Mesothelial cell of epicardium (in vitro differentiated cells): Measurements from ENCODE around the gene WDR72. TPM values are rescaled to one million over a fixed set of nuclear protein-coding genes. Genes with fewer than 3 reads are reported as not detected.

Source experiments
- DNase-seq, 2 experiments: peaks; one replicate each; pipeline ENCODE4 v3.0.0; 2021; ENCODE audit warnings: low spot score in 2 of 2; ENCODE audit not compliant: unreplicated experiment in 2 of 2
- H3K27ac Mint-ChIP-seq: 2 replicates; pipeline ENCODE4 v1.8.0; 2021; ENCODE audit warnings: mixed read lengths
- H3K27me3 Mint-ChIP-seq: 2 replicates; pipeline ENCODE4 v1.8.0; 2021; ENCODE audit warnings: low read depth, mixed read lengths
- H3K36me3 Mint-ChIP-seq: 2 replicates; pipeline ENCODE4 v1.8.0; 2021; ENCODE audit warnings: mixed read lengths
- H3K4me1 Mint-ChIP-seq: 2 replicates; pipeline ENCODE4 v1.8.0; 2021; ENCODE audit warnings: mixed read lengths
- H3K4me3 Mint-ChIP-seq: 2 replicates; pipeline ENCODE4 v1.8.0; 2021; ENCODE audit warnings: mild to moderate bottlenecking, moderate library complexity, mixed read lengths
- H3K9me3 Mint-ChIP-seq: 2 replicates; pipeline ENCODE4 v1.8.0; 2021; ENCODE audit warnings: mixed read lengths
- total RNA-seq: library from RNA; stranded (reverse); gene quantifications from 3 replicates; pipeline ENCODE4 v1.2.1, GENCODE V29; 2021
- TF ChIP-seq, protein P1 (sequence below): fragments of 200-600 bp; sonication (generic); IDR thresholded peaks from one replicate; pipeline ENCODE4 v1.5.0; 2021; ENCODE audit warnings: antibody characterized with exemption; ENCODE audit not compliant: unreplicated experiment

The WDR72 gene
- total RNA-seq, 1 donor from 2014 or later = 0.25 TPM

- TF ChIP-seq, protein P1, sequence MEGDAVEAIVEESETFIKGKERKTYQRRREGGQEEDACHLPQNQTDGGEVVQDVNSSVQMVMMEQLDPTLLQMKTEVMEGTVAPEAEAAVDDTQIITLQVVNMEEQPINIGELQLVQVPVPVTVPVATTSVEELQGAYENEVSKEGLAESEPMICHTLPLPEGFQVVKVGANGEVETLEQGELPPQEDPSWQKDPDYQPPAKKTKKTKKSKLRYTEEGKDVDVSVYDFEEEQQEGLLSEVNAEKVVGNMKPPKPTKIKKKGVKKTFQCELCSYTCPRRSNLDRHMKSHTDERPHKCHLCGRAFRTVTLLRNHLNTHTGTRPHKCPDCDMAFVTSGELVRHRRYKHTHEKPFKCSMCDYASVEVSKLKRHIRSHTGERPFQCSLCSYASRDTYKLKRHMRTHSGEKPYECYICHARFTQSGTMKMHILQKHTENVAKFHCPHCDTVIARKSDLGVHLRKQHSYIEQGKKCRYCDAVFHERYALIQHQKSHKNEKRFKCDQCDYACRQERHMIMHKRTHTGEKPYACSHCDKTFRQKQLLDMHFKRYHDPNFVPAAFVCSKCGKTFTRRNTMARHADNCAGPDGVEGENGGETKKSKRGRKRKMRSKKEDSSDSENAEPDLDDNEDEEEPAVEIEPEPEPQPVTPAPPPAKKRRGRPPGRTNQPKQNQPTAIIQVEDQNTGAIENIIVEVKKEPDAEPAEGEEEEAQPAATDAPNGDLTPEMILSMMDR = no peak
- no peak overlapping the region for H3K4me3 Mint-ChIP-seq
- no peak for DNase-seq
- no peaks in the 10 kb centered on the region for H3K4me1 Mint-ChIP-seq
- no peak overlapping the region for H3K27ac Mint-ChIP-seq
- H3K36me3 Mint-ChIP-seq = no peaks in the 10 kb centered on the region
- H3K9me3 Mint-ChIP-seq = no peaks in the 10 kb centered on the region
- no peaks in the 10 kb centered on the region for H3K27me3 Mint-ChIP-seq
Measured at GRCh38 chr15:53625260-53625659, 134.2 kb downstream of the WDR72 start.

DNA sequence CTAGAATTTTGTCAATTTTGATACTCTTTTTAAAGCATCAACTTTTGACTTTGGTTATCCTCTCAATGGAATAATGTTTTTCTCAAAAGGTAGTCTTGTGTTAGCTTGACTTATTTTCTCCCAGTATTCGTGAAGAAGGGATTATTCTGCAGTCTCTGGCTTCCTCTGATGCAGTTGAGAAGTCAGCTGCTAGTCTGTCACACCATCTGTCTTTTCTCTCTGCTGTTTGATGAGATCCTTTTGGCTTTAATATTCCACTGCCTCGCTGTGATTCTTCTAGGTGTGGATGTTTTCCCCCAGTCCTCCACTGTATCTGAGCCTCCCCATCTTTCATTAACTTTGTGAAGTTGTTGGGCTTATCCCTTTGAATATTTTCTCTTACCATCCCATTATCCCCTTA, 141.0 kb downstream of the WDR72 start:
- TF ChIP-seq, protein P1 = no peak
- no peak for DNase-seq
- no peak overlapping the region for H3K27ac Mint-ChIP-seq
- H3K4me3 Mint-ChIP-seq = no peak overlapping the region
- H3K36me3 Mint-ChIP-seq = no peaks in the 10 kb centered on the region
- no peaks in the 10 kb centered on the region for H3K4me1 Mint-ChIP-seq
- no peaks in the 10 kb centered on the region for H3K27me3 Mint-ChIP-seq
- no peaks in the 10 kb centered on the region for H3K9me3 Mint-ChIP-seq

- TF ChIP-seq, protein P1 = no peak
- H3K27me3 Mint-ChIP-seq = no peaks in the 10 kb centered on the region
- no peaks in the 10 kb centered on the region for H3K4me1 Mint-ChIP-seq
- no peak overlapping the region for H3K27ac Mint-ChIP-seq
- H3K9me3 Mint-ChIP-seq = no peaks in the 10 kb centered on the region
- no peak for DNase-seq
- no peak overlapping the region for H3K4me3 Mint-ChIP-seq
- H3K36me3 Mint-ChIP-seq = no peaks in the 10 kb centered on the region
Measured at GRCh38 chr15:53611145-53611920, 148.1 kb downstream of the WDR72 start.

- H3K27me3 Mint-ChIP-seq = peaks cover 10% of the 10 kb centered on the region
- no peaks in the 10 kb centered on the region for H3K36me3 Mint-ChIP-seq
- no peak overlapping the region for H3K27ac Mint-ChIP-seq
- no peak overlapping the region for H3K4me3 Mint-ChIP-seq
- H3K4me1 Mint-ChIP-seq = no peaks in the 10 kb centered on the region
- H3K9me3 Mint-ChIP-seq = no peaks in the 10 kb centered on the region
- no peak for DNase-seq
- TF ChIP-seq, protein P1 = no peak
Measured at GRCh38 chr15:53591041-53591440, 168.4 kb downstream of the WDR72 start.

DNA sequence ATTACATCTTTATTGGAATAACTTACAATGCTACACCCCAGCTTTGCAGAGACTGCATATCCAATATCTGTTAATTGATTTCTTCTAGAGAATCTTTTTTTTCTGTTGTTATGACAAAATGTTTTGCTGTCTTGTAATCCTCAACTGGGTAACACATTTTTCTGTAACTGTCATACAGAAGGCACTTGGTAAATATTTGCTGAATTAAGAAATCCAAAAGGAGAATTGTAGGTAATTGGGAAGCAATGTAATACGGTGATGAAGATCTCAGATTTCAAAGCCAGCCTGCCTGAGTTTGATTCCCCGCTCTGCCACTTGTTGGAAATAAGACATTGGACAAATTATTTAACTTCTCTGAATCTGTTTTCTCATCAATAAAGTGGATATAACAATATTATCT, 169.1 kb downstream of the WDR72 start:
- H3K9me3 Mint-ChIP-seq = no peaks in the 10 kb centered on the region
- TF ChIP-seq, protein P1 = no peak
- H3K4me3 Mint-ChIP-seq = no peak overlapping the region
- peaks cover 16% of the 10 kb centered on the region for H3K27me3 Mint-ChIP-seq
- H3K36me3 Mint-ChIP-seq = no peaks in the 10 kb centered on the region
- no peak overlapping the region for H3K27ac Mint-ChIP-seq
- H3K4me1 Mint-ChIP-seq = no peaks in the 10 kb centered on the region
- DNase-seq = no peak
